DMS79 treated with DMSO at 0.1 percent for 48 hours (cell line): ENCODE measurements around the gene STPG2.

Experiments used
- DNase-seq: peaks from one replicate; lab custom pipeline; 2025; lab: John Stamatoyannopoulos, UW

STPG2 gene

DNA sequence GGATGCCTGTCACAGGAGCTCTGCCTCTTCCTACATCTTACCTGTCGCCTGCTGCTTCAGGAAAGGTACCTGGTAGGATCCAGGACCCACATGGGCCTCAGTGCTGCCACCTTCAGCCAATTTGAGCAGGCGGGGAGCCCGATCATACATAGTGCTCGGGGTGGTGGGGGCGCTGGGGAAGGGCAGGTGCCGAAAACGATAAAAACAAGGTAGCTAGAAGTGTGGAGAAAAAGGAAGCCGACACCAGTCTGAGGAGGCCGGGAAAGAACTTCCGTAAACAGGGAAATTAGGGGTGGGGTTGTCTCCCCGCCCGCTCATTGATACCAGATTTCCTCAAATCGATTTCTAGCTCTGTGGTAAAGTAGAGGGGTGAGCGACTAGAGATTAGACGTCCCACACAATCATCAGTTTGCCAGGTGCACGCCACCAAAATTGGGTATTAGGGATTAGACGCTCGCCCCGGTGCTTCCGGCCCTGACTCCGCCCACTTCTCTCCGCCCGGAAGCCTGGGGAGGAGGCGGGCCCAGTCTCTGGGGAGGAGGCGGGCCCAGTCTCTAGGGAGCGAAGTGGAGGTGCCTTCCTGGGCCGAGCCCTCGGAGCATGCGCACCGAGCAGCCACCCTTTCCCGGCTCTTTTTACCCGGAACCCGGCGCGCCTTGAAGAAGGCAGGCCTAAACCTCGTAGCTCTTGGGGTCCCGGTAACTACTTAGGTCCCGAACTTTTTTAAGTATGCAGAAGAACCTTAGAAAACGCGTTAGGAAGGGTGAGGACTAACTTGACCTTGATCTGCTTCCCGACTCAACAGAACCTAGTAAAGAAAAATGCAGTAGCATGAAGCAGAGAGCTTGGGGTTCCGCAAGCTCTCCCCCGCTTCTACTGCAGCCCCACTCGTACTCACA is at the start of gene STPG2:
Gene STPG2 (minus strand): TSS at position 476 of the 899 bp plus-strand sequence.
- DNase-seq: peak; percentile 3

DNA sequence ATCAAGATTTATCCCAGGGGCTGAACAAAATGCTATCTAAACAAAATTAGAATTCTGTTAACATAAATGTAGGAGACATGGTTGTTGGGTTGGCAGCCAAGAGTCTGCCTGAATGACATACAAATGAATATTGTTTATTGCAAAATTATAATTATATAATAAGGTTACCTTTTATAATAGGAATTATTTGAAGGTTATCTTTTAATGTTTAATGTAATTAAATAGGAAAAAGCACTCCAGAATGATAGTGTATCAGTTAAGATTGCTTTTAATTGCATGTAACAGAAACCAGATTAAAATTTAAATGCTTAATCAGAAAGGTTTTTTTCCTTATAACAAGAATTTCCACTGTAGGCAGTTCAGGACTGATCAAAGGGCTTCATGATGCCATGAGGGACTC is 42.0 kb upstream of the STPG2 start:
- DNase-seq: no peak

DNA sequence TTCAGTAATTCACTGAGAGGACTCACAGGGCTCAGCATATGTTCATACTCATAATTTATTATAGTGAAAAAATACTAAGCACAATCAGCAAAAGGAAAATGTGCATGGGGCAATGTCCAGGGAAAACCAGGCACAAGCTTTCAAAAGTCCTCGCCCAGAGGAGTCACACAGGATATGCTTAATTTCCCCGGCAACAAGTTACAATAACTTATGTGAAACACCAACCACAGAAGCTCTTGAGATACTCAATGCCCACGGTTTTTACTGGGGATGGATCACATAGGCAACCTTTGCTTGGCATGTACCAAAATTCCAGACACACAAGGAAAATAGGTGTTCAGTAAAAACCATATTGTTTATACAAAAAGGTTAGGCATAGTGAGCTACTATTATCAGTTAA is 38.5 kb upstream of the STPG2 start:
- DNase-seq: no peak

DNA sequence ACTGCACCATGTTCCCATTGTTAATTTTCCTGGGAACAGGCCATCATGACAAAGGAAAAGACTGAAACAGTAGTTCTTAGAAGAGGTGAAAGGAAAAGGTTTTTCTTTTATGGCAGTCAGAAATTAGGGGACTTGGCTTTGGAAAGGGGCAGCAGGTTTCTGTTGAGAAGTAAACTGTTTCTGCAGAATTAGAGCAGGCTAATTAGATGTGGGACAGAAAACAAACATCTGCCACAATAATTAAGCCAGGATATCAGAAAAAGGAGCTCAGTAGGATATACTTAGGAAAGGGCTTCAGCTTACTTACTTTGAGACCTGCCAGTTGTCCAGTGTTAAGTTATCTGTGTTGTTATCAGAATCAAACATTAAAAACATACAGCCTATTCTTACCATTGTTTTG is 36.7 kb upstream of the STPG2 start:
- no peak for DNase-seq

DNA sequence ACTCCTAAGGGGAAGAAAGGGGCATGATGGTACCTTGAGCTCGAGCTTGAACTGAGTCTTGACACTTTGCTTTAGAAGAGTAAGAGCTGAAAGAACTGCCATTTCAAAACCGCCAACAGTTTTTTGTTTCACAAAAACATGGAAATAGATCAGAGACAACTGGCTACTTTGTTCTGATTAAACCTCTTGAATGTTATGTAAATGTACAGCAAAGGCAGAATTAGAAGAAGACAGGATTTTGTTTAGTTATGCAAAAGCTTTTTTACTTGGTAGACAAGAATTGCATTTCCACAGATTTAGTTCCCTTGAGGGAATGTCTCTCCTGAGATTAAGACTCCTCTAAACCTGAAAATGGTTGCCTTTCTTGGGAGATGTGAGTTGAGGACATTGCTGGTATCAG is 33.3 kb upstream of the STPG2 start:
- DNase-seq: no peak

DNA sequence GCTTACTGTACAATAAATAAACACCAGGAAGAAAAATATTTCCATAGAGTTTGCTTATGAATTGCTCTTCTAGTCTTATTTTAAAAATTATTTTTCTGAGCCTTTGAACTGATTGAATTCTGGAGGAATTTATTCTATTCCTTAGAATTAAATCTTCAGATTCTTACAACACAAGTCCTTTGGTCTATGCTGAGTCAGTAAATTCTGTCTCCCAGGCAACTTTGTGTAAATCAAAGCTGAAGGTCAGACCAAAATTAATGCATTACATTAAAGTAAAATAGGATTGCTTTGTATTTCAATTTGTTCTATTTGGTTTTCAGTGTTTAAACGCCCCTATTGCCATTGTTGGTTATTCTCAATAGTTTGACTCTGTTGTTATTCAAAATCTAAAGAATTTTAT is 26.8 kb upstream of the STPG2 start:
- no peak for DNase-seq

DNA sequence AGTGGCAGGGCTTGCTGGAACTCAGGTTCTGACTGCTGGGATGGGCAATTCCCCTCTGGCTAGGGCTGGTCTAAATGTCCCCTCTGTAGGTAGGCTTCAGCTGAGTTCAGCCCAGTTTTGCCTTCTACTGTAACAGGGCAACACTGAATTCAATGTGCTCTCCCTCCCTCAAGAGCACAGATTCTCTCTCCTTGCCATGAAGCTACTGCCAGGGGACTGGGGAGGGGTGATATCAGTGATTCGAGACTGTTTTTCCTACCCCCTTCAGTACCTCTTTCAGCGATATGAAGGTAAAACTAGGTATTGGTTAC is 23.4 kb upstream of the STPG2 start:
- DNase-seq: no peak

DNA sequence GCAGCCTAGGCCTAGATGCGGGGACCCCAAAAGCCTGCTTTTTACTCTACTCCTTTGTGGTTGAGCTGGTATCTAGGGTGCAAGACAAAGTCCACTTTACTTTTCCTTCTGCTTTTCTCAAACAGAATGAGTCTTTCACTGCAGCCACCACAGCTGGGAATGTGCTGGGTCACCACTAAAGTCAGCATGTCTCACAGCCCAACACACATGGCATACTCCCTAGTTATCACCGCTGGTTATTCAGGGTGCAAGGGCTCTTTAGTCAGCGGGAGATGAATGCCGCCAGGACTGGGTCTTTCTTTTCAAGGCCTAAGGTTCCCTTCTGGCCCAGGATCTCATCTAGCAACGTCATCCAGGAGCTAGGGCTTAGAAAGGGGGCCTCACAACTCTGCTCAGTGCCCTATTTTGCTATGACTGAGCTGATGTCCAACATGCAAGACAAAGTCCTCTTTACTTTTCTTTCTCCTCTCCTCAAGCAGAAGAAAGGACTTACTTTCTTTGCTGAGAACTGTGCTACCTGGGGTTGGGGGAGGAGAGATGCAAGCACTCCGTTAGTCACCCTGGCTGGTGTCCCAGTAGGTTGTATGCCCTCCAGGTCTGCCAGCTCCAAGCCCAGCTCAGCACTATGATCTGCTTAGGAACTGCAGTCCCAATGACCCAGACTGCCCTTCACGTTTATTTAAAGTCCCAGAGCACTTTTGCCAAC is 22.9 kb upstream of the STPG2 start:
- DNase-seq: no peak

DNA sequence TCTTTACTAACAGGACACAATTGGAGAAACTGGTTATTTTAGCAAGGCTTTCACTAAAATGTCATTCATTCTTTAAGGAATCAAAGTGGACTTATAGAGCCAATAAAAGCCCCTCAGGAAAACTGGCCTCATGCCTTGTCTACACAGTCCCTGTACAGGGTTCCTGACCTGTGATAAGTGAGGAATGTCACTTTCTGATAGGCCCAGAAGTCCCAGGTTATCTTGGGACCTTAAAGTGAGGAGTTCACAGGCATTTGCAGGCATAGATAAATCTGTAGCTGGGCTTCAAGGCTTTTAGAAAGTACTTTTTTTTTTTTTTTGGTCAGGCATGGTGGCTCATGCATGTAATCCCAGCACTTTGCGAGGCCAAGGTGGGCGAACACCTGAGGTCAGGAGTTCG is 19.4 kb upstream of the STPG2 start:
- no peak for DNase-seq

DNA sequence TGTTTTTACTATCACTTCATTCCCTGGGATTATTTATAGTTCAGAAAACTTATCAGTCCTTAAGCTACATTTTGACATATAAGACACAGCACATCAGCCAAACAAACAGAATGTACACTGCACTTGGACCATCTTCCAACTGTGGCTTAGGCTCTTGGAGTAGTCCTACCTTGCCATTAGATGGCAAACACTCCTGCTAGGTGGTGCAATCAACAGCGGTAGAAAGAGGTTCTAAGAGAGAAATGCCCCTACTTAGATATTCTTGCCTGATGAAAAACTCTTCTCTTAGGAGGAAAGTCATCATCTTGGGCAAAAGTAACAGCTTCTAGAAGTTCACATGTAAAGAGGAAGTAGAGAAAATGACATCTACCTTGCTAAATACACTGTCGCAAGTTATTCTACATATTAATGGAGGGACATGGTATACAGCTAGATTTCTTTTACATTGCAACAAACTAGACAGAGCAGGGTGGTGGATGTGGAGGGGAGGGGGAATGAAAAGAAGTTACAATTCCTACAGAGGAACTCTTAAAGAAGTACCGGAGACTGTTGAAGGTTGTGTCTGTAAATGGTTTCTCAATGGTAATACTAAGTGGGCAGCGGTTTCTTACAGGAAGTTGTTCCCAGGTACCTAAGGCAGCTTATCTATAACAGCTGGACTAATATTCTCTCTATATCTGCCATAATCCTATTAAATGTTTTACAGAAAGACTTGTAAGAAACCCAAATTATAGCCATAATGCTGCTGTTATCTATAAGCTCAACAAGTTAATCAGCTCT is 8.1 kb upstream of the STPG2 start:
- no peak for DNase-seq

DNA sequence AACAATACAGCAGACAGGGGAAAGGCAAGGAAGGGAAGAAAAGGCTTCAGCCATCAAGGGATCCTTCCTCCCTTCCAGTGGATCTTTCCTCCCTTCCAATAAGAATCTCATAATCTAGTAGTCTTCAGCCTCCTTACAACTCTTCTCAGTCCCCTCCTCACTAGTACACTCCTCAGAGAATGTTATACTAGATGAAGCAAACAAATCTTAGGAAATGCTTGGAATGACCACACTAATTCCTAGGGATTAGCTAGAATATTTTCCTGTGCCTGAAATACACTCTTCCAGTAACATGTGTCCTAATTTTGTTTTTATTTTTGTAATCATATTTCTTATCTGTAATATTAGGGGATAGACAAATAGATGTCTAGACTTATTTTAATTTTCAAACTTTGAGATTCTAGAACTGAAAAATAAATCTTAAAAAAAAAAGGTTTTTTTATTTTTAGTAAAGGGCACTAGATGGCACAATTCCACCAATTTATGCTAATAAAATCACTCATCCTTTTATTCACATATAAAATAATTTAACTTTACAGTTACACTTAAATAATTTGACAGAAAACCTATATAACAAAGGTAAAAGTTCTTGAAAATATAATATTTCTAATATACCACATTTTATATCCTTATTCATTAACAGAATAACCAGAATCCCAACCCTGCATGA is 7.0 kb upstream of the STPG2 start:
- DNase-seq: peak; percentile 1

DNA sequence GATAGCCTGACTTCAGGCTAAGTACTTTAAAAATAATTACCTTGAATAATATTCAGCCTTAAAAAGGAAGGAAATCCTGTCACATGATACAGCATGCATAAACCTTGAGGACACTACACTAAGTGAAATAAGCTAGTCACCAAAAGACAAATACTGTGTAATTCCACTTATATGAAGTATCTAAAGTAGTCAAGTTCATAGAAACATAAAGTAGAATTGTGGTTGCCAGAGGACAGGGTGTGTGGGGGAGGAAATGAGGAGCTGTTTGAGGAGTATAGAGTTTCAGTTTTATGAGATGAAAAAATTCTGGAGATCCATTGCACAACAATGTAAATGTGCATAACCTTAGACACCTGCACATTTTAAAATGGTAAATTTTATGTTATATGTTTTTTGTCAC is 5.6 kb upstream of the STPG2 start:
- peak; percentile 2 for DNase-seq

DNA sequence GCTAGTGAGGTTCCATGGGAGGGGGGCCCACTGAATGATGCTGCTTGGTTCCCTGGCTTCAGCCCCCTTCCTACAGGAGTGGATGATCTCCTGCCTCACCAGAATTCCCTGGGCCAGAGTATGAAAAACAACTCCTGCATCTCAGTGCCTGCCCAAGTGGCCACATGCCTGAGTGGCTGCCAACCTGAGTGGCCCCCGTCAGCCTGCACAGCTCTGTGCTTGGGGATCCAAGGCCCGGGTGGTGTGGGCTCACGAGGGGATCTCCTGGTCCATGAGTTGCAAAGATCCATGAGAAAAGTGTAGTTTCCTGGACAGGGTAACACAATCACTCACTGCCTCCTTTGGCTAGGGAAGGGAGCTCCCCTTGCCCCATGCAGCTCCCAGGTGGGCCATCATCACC is 17.1 kb downstream of the STPG2 start:
- DNase-seq: no peak

DNA sequence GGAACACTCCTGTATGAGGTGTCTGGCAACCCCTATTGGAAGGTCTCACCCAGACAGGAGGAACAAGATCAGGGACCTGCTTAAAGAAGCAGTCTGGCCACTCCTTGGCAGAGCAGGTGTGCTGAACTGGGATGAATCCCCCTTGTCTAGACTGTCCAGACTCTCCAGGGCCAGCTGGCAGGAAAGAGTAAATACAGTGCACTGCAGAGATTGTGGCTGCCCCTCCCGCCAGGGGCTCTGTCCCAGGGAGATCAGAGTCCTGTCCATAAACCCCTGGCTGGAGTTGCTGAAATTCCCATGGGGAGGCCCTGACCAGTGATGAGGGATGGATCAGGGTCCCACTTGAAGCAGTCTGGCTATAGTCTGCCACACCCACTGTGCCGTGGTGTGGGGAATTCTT is 17.7 kb downstream of the STPG2 start:
- DNase-seq: no peak

DNA sequence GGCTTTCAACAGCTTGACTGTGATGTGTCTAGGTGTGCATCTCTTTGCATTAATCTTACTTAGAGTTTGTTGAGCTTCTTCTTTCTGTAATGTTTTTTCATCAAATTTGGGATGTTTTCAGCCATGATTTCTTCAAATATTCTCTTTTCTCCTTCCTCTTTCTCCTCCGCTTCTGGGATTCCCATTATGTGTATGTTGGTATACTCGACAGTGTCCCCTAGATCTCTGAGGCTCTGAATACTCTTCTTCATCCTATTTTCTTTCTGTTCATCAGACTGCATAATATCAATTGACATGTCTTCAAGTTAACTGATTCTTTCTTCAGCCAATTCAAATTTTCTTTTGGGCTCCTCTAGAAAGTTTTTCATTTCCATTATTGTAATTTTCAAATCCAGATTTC is 25.9 kb downstream of the STPG2 start:
- DNase-seq: no peak

DNA sequence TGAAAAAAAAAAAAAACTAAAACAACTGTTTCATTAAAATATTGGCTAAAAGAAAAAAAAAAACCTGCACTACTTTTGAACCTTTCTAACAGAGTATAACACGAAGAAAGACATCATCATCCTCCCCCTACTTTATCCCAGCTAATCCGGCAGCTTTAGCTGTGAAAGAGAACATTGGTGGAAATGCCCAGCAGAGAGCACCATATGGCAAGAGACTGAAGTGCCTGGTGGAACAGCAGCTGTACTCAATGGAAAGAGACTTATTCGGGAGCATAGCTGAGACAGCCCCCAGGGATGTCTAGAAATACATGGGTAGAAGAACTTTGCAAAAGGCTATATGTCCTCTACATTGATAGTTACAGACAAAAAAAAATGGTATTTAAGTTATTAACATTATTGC is 30.3 kb downstream of the STPG2 start:
- DNase-seq: no peak

DNA sequence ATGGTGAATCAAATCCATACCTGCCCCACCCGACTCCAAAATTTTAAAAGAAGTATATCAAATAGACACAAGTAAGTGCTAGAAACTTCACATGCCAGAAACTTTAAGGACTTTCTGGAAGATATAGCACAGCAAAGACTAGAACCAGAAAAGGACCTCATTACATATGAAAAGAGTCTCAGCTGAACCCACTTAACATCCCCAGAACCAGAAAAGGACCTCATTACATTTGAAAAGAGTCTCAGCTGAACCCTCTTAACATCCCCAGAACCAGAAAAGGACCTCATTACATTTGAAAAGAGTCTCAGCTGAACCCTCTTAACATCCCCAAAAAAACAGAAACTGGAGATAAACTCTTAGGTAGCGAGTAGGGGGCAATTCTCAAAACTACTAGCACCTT is 32.3 kb downstream of the STPG2 start:
- peak; percentile 69 for DNase-seq

DNA sequence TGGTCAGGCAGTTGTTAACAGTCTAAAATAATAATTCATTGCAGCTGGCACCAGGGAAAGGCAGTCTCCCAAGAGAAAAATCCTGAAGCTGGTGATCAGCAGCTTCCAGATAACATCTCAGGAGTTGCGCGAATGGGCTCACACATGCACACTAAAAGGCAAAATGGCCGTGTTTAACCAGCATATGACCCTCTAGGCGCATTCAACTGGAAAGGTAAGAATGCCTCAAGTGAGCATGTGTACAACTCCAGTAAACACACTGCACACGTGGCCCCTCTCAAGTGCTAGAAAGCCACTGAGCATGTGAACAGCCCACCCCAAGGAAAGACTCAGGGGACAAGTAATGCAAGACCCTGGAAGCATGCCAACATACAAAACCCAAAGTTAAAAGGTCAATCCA is 33.1 kb downstream of the STPG2 start:
- DNase-seq: peak; percentile 88

DNA sequence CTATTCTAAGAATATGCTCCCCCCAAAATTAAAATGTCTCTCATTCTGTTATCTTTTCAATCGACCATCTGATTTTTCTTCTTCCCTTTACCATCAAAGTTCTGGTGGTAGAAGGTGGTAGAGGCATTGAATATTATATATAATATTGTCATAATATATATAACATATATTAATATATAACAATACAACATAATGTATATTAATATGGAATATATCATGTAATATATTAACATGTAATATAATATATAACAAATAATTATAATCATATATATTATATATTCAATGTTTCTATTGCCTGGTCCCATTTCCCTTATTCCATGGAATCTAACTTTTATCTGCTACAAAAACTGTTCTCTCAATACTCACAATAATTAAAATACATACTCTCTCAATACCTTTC is 40.6 kb downstream of the STPG2 start:
- no peak for DNase-seq

DNA sequence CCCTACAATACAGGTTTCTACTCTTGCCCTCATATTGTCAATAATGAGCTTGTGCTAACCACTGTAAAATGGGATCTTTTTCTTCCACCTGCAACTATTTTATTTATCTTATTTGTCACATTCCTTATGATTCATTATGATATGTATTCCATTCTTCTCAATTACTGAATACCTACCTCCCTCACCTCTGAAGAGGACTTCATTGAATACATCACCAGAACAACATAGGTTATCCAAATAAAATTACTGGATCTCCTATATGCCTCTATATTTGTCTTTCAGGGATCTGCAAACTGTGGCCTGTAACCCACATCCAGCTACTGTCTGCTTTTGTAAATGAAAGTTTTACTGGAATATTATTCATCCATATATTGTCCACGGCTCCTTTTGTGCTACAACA is 41.3 kb downstream of the STPG2 start:
- no peak for DNase-seq

DNA sequence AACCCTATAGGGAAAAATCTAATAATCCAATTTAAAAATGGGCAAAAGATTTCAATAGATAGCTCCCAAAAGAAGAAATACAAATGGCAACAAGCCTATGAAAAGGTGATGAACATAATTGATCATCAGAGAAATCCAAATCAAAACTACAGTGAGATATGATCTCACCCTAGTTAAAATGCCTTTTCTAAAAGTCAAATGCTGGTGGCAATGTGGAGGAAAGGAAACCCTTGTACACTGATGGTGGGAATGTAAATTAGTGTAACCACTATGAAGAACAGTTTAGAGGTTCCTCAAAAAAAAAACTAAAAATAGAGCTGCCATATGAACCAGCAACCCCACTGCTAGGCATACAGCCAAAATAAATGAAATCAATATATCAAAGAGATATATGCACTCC is 44.5 kb downstream of the STPG2 start:
- DNase-seq: no peak

DNA sequence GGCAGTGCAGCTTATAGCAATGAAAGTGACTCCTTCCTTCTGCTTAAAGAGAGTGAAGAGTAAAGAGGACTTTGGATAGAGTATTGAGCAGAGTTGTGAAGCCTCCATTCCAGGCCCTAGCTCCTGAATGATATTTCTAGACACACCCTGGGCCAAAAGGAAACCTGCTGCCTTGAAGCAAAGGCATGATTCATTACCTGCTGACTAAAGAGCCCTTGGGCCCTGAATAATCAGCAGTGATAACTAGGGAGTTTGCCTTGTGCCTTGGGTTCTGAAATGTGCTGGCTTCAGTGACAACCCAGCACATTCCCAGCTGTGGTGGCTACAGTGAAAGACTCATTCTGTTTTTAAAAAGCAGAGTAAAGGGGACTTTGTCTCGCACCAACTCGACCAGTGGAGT is 49.2 kb downstream of the STPG2 start:
- no peak for DNase-seq
